ENCODE data around the gene DES. TPM values are rescaled to one million over a fixed set of nuclear protein-coding genes. Genes with fewer than 3 reads are reported as not detected.
A peak's percentile ranks its signal among the peaks of the same experiment; 100 is the strongest.

Gene DES
- total RNA-seq: 0.70 to 19.8 TPM (median 15.5 TPM) in 3 replicates
- long read RNA-seq, transcript DES-201 (9 exons, 2,248 nt): major isoform, 27 of 31 reads
- long read RNA-seq, partial matches to known transcripts: 1 of 31 reads
- long read RNA-seq, other reads (novel, unspliced or antisense): 3 of 31 reads

DNA sequence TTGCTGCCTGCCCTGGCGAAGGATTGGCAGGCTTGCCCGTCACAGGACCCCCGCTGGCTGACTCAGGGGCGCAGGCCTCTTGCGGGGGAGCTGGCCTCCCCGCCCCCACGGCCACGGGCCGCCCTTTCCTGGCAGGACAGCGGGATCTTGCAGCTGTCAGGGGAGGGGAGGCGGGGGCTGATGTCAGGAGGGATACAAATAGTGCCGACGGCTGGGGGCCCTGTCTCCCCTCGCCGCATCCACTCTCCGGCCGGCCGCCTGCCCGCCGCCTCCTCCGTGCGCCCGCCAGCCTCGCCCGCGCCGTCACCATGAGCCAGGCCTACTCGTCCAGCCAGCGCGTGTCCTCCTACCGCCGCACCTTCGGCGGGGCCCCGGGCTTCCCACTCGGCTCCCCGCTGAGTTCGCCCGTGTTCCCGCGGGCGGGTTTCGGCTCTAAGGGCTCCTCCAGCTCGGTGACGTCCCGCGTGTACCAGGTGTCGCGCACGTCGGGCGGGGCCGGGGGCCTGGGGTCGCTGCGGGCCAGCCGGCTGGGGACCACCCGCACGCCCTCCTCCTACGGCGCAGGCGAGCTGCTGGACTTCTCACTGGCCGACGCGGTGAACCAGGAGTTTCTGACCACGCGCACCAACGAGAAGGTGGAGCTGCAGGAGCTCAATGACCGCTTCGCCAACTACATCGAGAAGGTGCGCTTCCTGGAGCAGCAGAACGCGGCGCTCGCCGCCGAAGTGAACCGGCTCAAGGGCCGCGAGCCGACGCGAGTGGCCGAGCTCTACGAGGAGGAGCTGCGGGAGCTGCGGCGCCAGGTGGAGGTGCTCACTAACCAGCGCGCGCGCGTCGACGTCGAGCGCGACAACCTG is at the start of gene DES:
Gene DES (plus strand): TSS at position 223 of the 857 bp plus-strand sequence. CDS start 86 bp downstream, at position 309.
- TF ChIP-seq, protein P1, sequence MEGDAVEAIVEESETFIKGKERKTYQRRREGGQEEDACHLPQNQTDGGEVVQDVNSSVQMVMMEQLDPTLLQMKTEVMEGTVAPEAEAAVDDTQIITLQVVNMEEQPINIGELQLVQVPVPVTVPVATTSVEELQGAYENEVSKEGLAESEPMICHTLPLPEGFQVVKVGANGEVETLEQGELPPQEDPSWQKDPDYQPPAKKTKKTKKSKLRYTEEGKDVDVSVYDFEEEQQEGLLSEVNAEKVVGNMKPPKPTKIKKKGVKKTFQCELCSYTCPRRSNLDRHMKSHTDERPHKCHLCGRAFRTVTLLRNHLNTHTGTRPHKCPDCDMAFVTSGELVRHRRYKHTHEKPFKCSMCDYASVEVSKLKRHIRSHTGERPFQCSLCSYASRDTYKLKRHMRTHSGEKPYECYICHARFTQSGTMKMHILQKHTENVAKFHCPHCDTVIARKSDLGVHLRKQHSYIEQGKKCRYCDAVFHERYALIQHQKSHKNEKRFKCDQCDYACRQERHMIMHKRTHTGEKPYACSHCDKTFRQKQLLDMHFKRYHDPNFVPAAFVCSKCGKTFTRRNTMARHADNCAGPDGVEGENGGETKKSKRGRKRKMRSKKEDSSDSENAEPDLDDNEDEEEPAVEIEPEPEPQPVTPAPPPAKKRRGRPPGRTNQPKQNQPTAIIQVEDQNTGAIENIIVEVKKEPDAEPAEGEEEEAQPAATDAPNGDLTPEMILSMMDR (IDR thresholded peaks at IDR 0.05): no peak
- Mint-ChIP-seq H3K4me3 (ENCODE audit: unreplicated experiment) (peak within 1 kb of the TSS; percentile 48), H3K27ac (ENCODE audit: unreplicated experiment) (no peak within 1 kb of the TSS), H3K9me3 (ENCODE audit: low read depth) (no peaks in the 10 kb centered on the region), H3K27me3 (ENCODE audit: low read depth) (peaks cover 2% of the 10 kb centered on the region), H3K36me3 (ENCODE audit: low read depth) (no peaks in the 10 kb centered on the region), H3K4me1 (ENCODE audit: low read depth) (peaks cover 27% of the 10 kb centered on the region)
- no peak for DNase-seq (ENCODE audit: low spot score)

DNA sequence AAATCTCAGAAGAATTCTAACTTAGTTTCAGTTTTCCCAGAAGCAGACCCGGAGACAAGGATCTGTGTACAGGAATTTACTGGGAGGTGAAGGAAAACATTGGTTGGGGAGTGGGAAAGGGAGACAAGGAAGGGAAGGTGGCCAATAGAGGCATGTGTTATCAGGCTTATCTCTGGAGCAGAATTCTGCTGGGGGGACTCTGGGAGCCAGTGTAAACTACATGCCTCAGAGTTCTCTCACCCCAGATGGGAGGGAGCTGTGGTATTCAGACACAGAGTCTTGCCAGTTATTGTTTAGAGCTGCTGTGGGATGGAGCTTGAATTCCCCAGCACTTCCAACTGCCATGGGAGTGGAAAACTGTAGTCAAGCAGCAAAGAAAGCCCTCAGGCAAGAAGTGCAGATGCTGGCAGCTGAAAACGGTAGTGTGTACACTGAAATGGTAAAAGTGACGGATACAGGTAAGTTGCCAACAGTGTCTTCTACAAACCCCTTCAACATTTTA is 49.4 kb upstream of the DES start:
- TF ChIP-seq, protein P1 (IDR thresholded peaks at IDR 0.05): no peak
- Mint-ChIP-seq H3K27me3 (ENCODE audit: low read depth) (no peaks in the 10 kb centered on the region), H3K27ac (ENCODE audit: unreplicated experiment) (peak overlapping the region; percentile 95), H3K4me3 (ENCODE audit: unreplicated experiment) (peak overlapping the region; percentile 48), H3K9me3 (ENCODE audit: low read depth) (no peaks in the 10 kb centered on the region), H3K36me3 (ENCODE audit: low read depth) (peaks cover 3% of the 10 kb centered on the region), H3K4me1 (ENCODE audit: low read depth) (peaks cover 15% of the 10 kb centered on the region)
- no peak for DNase-seq (ENCODE audit: low spot score)

DNA sequence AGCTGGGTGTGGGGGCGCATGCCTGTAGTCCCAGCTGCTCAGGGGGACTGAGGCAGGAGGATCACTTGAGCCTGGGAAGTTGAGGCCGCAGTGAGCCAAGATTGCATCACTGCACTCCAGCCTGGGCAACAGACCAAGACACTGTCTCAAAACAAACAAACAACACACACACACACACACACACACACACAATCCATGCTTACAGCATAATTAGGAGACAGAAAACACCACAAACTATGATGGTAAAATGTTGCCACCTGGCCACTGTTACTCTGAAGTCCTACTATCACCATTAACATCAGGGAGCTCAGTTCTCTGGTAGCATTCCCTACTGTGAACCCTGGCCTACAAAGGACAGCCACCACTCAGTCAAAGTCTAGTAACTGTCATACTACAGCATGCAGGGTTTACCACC is 48.7 kb upstream of the DES start:
- Mint-ChIP-seq H3K4me1 (ENCODE audit: low read depth) (peaks cover 15% of the 10 kb centered on the region), H3K27me3 (ENCODE audit: low read depth) (no peaks in the 10 kb centered on the region), H3K4me3 (ENCODE audit: unreplicated experiment) (no peak overlapping the region), H3K36me3 (ENCODE audit: low read depth) (peaks cover 10% of the 10 kb centered on the region), H3K9me3 (ENCODE audit: low read depth) (no peaks in the 10 kb centered on the region), H3K27ac (ENCODE audit: unreplicated experiment) (peak overlapping the region; percentile 95)
- no peak for DNase-seq (ENCODE audit: low spot score)
- TF ChIP-seq, protein P1 (IDR thresholded peaks at IDR 0.05): no peak

DNA sequence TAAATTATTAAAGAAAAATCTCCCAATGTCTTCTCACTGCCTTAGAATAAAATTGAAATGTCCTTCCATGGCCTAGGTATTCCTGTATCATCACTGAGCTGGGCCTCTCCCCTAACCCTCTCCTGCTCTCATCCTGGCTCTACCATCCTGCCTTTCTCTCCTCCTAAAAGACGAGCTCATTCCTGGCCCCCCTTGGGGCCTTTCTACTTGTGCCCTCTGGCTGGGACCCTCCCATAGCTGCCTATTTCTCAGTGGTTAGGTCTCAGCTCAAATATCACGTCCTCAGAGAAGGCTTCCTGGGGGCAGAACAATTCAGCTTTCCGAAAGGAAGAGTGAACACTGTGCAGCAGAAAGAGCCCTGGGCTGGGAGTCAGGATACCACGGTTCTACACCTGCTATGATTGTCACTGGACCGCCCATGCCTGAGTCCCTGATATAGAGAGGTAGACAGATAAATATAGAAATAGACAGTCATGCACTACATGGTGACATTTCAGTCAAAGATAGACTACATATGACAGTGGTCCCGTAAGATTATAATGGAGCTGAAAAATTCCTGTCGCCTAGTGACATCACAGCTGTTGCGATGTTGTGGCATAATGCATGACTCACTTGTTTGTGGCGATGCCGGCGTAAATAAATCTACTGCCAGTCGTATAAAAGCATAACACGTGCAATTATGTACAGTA is 39.9 kb upstream of the DES start:
- Mint-ChIP-seq H3K4me1 (ENCODE audit: low read depth) (no peaks in the 10 kb centered on the region), H3K27me3 (ENCODE audit: low read depth) (no peaks in the 10 kb centered on the region), H3K9me3 (ENCODE audit: low read depth) (no peaks in the 10 kb centered on the region), H3K4me3 (ENCODE audit: unreplicated experiment) (no peak overlapping the region), H3K27ac (ENCODE audit: unreplicated experiment) (no peak overlapping the region), H3K36me3 (ENCODE audit: low read depth) (peaks cover 24% of the 10 kb centered on the region)
- DNase-seq (ENCODE audit: low spot score): no peak
- TF ChIP-seq, protein P1 (IDR thresholded peaks at IDR 0.05): no peak

DNA sequence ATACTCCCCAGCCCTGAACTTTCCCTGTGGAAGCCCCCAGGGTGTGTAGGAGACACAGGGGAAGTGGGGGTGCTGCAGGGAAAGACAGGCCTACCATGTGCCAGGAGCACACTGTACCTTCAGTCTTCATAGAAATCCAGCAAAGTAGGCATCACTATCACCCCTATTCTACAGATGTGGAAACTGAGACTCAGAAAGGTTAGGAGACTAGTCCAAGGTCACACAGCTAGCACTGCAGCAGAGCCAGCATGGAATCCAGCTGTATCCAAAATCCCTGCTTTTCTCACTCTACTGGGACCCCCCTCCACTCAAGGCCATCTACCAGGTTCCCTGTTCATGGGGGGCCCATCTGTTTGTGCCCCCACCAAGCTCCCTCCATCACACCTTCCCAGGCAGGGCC is 37.3 kb upstream of the DES start:
- H3K9me3 Mint-ChIP-seq (ENCODE audit: low read depth): no peaks in the 10 kb centered on the region
- H3K4me1 Mint-ChIP-seq (ENCODE audit: low read depth): no peaks in the 10 kb centered on the region
- no peak overlapping the region for H3K4me3 Mint-ChIP-seq (ENCODE audit: unreplicated experiment)
- TF ChIP-seq, protein P1 (IDR thresholded peaks at IDR 0.05): no peak
- no peaks in the 10 kb centered on the region for H3K27me3 Mint-ChIP-seq (ENCODE audit: low read depth)
- no peak overlapping the region for H3K27ac Mint-ChIP-seq (ENCODE audit: unreplicated experiment)
- no peak for DNase-seq (ENCODE audit: low spot score)
- peaks cover 16% of the 10 kb centered on the region for H3K36me3 Mint-ChIP-seq (ENCODE audit: low read depth)
